Stimulated activated naive B cell treated with anti-CD40 and anti-IgM and Interleukin-4, amounts not matched to agents 10 μg/mL and 1 μg/mL and 100 μg/mL, for 72 hours (primary cell): ENCODE measurements around the gene WDR37.

Experiments used
- ATAC-seq, 2 donors: fragments of 150-1000 bp; cut with Tn5 transposase; replicated peaks; 2 replicates each; pipeline ENCODE4 v1.10.0; 2021; ENCODE audit warnings: moderate library complexity in 1 of 2
- DNase-seq: peaks from one replicate; pipeline ENCODE4 v3.0.0; 2021
- H3K27ac Mint-ChIP-seq: one replicate; pipeline ENCODE4 v1.8.0; 2022; ENCODE audit warnings: mild to moderate bottlenecking, mixed read lengths
- H3K27me3 Mint-ChIP-seq, 2 donors: one replicate each; pipeline ENCODE4 v1.8.0; 2022; ENCODE audit warnings: mixed read lengths in 2 of 2
- H3K36me3 Mint-ChIP-seq, 2 donors: one replicate each; pipeline ENCODE4 v1.8.0; 2022; ENCODE audit warnings: mixed read lengths in 2 of 2, mild to moderate bottlenecking in 1 of 2
- H3K4me1 Mint-ChIP-seq, 2 donors: one replicate each; pipeline ENCODE4 v1.8.0; 2022; ENCODE audit warnings: mixed read lengths in 2 of 2, mild to moderate bottlenecking in 1 of 2
- H3K4me3 Mint-ChIP-seq, 2 donors: one replicate each; pipeline ENCODE4 v1.8.0; 2022; ENCODE audit warnings: mild to moderate bottlenecking in 2 of 2, mixed read lengths in 2 of 2, moderate library complexity in 1 of 2
- H3K9me3 Mint-ChIP-seq, 2 donors: one replicate each; pipeline ENCODE4 v1.8.0; 2022; ENCODE audit warnings: mixed read lengths in 2 of 2, mild to moderate bottlenecking in 1 of 2

WDR37 gene

GRCh38 chr10:1068380-1069361 lies 12.5 kb downstream of the WDR37 start:
- H3K36me3 Mint-ChIP-seq, result peaks cover 23 to 42% of the 10 kb centered on the region in 2 donors
- H3K9me3 Mint-ChIP-seq, result no peaks in the 10 kb centered on the region
- no peak overlapping the region for H3K27ac Mint-ChIP-seq
- H3K4me1 Mint-ChIP-seq, result peaks cover 22 to 41% of the 10 kb centered on the region in 2 donors
- H3K27me3 Mint-ChIP-seq, result no peaks in the 10 kb centered on the region
- no peak overlapping the region for H3K4me3 Mint-ChIP-seq
- DNase-seq (no peak), ATAC-seq (no peak)

- Mint-ChIP-seq H3K27ac (no peak overlapping the region), H3K4me3 (no peak overlapping the region), H3K36me3 (peaks cover 20 to 40% of the 10 kb centered on the region in 2 donors), H3K27me3 (no peaks in the 10 kb centered on the region), H3K4me1 (peaks cover 21 to 40% of the 10 kb centered on the region in 2 donors), H3K9me3 (no peaks in the 10 kb centered on the region)
- DNase-seq (no peak), ATAC-seq (no peak)
Observed at GRCh38 chr10:1070919-1071318, 14.7 kb downstream of the WDR37 start.

- H3K4me1 Mint-ChIP-seq, result peaks cover 12 to 20% of the 10 kb centered on the region in 2 donors
- no peaks in the 10 kb centered on the region for H3K27me3 Mint-ChIP-seq
- no peaks in the 10 kb centered on the region for H3K9me3 Mint-ChIP-seq
- DNase-seq, result no peak
- H3K36me3 Mint-ChIP-seq, result peaks cover 21 to 41% of the 10 kb centered on the region in 2 donors
- no peak overlapping the region for H3K27ac Mint-ChIP-seq
- ATAC-seq, result no peak
- no peak overlapping the region for H3K4me3 Mint-ChIP-seq
Observed at GRCh38 chr10:1074052-1074747, 18.0 kb downstream of the WDR37 start.

GRCh38 chr10:1074748-1075308 lies 18.6 kb downstream of the WDR37 start:
- ATAC-seq, result no peak
- Mint-ChIP-seq H3K4me3 (no peak overlapping the region), H3K27ac (no peak overlapping the region), H3K9me3 (no peaks in the 10 kb centered on the region), H3K4me1 (peaks cover 7 to 15% of the 10 kb centered on the region in 2 donors), H3K27me3 (no peaks in the 10 kb centered on the region), H3K36me3 (peaks cover 26 to 47% of the 10 kb centered on the region in 2 donors)
- DNase-seq, result no peak

GRCh38 chr10:1078668-1079067 lies 22.5 kb downstream of the WDR37 start:
- peaks cover 33 to 51% of the 10 kb centered on the region in 2 donors for H3K36me3 Mint-ChIP-seq
- H3K9me3 Mint-ChIP-seq, result no peaks in the 10 kb centered on the region
- no peaks in the 10 kb centered on the region for H3K27me3 Mint-ChIP-seq

GRCh38 chr10:1083581-1083980 lies 27.4 kb downstream of the WDR37 start:
- H3K9me3 Mint-ChIP-seq, result no peaks in the 10 kb centered on the region
- ATAC-seq (no peak), DNase-seq (no peak)
- H3K4me3 Mint-ChIP-seq, result no peak overlapping the region
- peaks cover 45 to 59% of the 10 kb centered on the region in 2 donors for H3K36me3 Mint-ChIP-seq
- no peaks in the 10 kb centered on the region for H3K27me3 Mint-ChIP-seq
- peaks cover 2 to 7% of the 10 kb centered on the region in 2 donors for H3K4me1 Mint-ChIP-seq
- no peak overlapping the region for H3K27ac Mint-ChIP-seq

More at GRCh38 chr10:1078668-1079067, 22.5 kb downstream of the WDR37 start:
- Mint-ChIP-seq H3K27ac (no peak overlapping the region), H3K4me3 (no peak overlapping the region), H3K4me1 (peaks cover 4 to 6% of the 10 kb centered on the region in 2 donors)
- DNase-seq (no peak), ATAC-seq (no peak)

- Mint-ChIP-seq H3K27ac (peak overlapping the region; percentile 47), H3K4me1 (peaks cover 2 to 7% of the 10 kb centered on the region in 2 donors), H3K27me3 (no peaks in the 10 kb centered on the region), H3K4me3 (no peak overlapping the region), H3K36me3 (peaks cover 50 to 61% of the 10 kb centered on the region in 2 donors), H3K9me3 (no peaks in the 10 kb centered on the region)
- DNase-seq (no peak), ATAC-seq (no peak)
Observed at GRCh38 chr10:1084011-1084950, 28.1 kb downstream of the WDR37 start.

GRCh38 chr10:1085258-1085657 lies 29.1 kb downstream of the WDR37 start:
- ATAC-seq, result no peak
- no peak for DNase-seq
- peaks cover 47 to 57% of the 10 kb centered on the region in 2 donors for H3K36me3 Mint-ChIP-seq

GRCh38 chr10:1086787-1087186 lies 30.6 kb downstream of the WDR37 start:
- Mint-ChIP-seq H3K27me3 (no peaks in the 10 kb centered on the region), H3K4me3 (no peak overlapping the region), H3K36me3 (peaks cover 55 to 67% of the 10 kb centered on the region in 2 donors), H3K4me1 (peaks cover 2 to 7% of the 10 kb centered on the region in 2 donors), H3K27ac (no peak overlapping the region), H3K9me3 (no peaks in the 10 kb centered on the region)
- ATAC-seq (no peak), DNase-seq (no peak)

More at GRCh38 chr10:1085258-1085657, 29.1 kb downstream of the WDR37 start:
- Mint-ChIP-seq H3K9me3 (no peaks in the 10 kb centered on the region), H3K4me3 (no peak overlapping the region), H3K27ac (no peak overlapping the region), H3K4me1 (peaks cover 2 to 7% of the 10 kb centered on the region in 2 donors), H3K27me3 (no peaks in the 10 kb centered on the region)

GRCh38 chr10:1089017-1089689 lies 33.0 kb downstream of the WDR37 start:
- DNase-seq (no peak), ATAC-seq (no peak)
- Mint-ChIP-seq H3K9me3 (no peaks in the 10 kb centered on the region), H3K36me3 (peaks cover 49 to 51% of the 10 kb centered on the region in 2 donors), H3K4me1 (peaks cover 2 to 7% of the 10 kb centered on the region in 2 donors), H3K27ac (no peak overlapping the region), H3K27me3 (no peaks in the 10 kb centered on the region), H3K4me3 (no peak overlapping the region)

GRCh38 chr10:1090696-1091095 lies 34.5 kb downstream of the WDR37 start:
- no peak overlapping the region for H3K4me3 Mint-ChIP-seq
- H3K36me3 Mint-ChIP-seq, result peaks cover 40 to 42% of the 10 kb centered on the region in 2 donors
- DNase-seq (no peak), ATAC-seq (no peak)
- peaks cover 2 to 7% of the 10 kb centered on the region in 2 donors for H3K4me1 Mint-ChIP-seq
- no peak overlapping the region for H3K27ac Mint-ChIP-seq
- no peaks in the 10 kb centered on the region for H3K9me3 Mint-ChIP-seq
- no peaks in the 10 kb centered on the region for H3K27me3 Mint-ChIP-seq

- Mint-ChIP-seq H3K4me3 (no peak overlapping the region), H3K4me1 (peaks cover 0 to 2% of the 10 kb centered on the region in 2 donors), H3K9me3 (no peaks in the 10 kb centered on the region), H3K27ac (no peak overlapping the region), H3K36me3 (peaks cover 25 to 28% of the 10 kb centered on the region in 2 donors), H3K27me3 (no peaks in the 10 kb centered on the region)
- ATAC-seq, result no peak
- DNase-seq, result no peak
Observed at GRCh38 chr10:1093696-1094095, 37.5 kb downstream of the WDR37 start.
